OCI-LY3 (cell line): ENCODE measurements around the gene CRIP3.

Source experiments
- H2AFZ ChIP-seq: fragments of 200-600, 300-600 bp; shearing (Covaris generic); 2 replicates; pipeline ENCODE4 v1.6.0; 2014; ENCODE audit warnings: antibody characterized with exemption, low read depth, low read length
- H3K27ac ChIP-seq: fragments of 200-600, 300-600 bp; sonication (generic); 2 replicates; pipeline ENCODE4 v1.5.1; 2014; ENCODE audit warnings: mild to moderate bottlenecking, low read length, moderate library complexity, mixed read lengths
- H3K27me3 ChIP-seq: fragments of 200-600, 300-600 bp; sonication (generic); 2 replicates; pipeline ENCODE4 v1.6.1; 2014; ENCODE audit warnings: low read depth, low read length, mixed read lengths
- H3K36me3 ChIP-seq: fragments of 200-600, 300-600 bp; sonication (generic); replicated peaks from 2 replicates; pipeline ENCODE3; 2014; ENCODE audit warnings: low read depth, low read length, mixed read lengths
- H3K4me1 ChIP-seq: fragments of 300-600, 200-600 bp; sonication (generic); 2 replicates; pipeline ENCODE4 v1.6.1; 2014; ENCODE audit warnings: low read length, mixed read lengths
- H3K4me2 ChIP-seq: fragments of 200-600, 300-600 bp; sonication (generic); 2 replicates; pipeline ENCODE4 v1.6.1; 2014; ENCODE audit warnings: low read length, mixed read lengths
- H3K4me3 ChIP-seq: fragments of 300-600, 200-600 bp; sonication (generic); 2 replicates; pipeline ENCODE4 v1.5.1; 2014; ENCODE audit warnings: antibody characterized with exemption, mild to moderate bottlenecking, low read length, moderate library complexity
- H3K79me2 ChIP-seq: fragments of 300-600, 200-600 bp; shearing (Covaris generic); 2 replicates; pipeline ENCODE4 v1.6.1; 2014; ENCODE audit warnings: mild to moderate bottlenecking, low read length, mixed read lengths
- H3K9ac ChIP-seq: fragments of 300-600, 200-600 bp; shearing (Covaris generic); 2 replicates; pipeline ENCODE4 v1.6.0; 2014; ENCODE audit warnings: mild to moderate bottlenecking, low read length, moderate library complexity
- H3K9me3 ChIP-seq: fragments of 200-600, 300-600 bp; shearing (Covaris generic); 2 replicates; pipeline ENCODE4 v1.6.1; 2014; ENCODE audit warnings: low read length, mixed read lengths; ENCODE audit not compliant: insufficient read depth
- H4K20me1 ChIP-seq: fragments of 200-600, 300-600 bp; sonication (generic); 2 replicates; pipeline ENCODE4 v1.6.1; 2016; ENCODE audit warnings: low read length, mixed read lengths; ENCODE audit not compliant: insufficient read depth
- CTCF ChIP-seq: fragments of 200-600, 300-600 bp; sonication (generic); IDR thresholded peaks from 2 replicates; pipeline ENCODE4 v1.5.1; 2014; ENCODE audit warnings: antibody characterized with exemption, low read length, low read depth
- EZH2phosphoT487 ChIP-seq: fragments of 200-600 bp; shearing (Covaris generic); IDR thresholded peaks from 2 replicates; pipeline ENCODE4 v1.6.1; 2018; ENCODE audit warnings: antibody characterized with exemption, mixed run types, low read depth

The CRIP3 gene

GRCh38 chr6:43311666-43312065 is 3.0 kb upstream of the CRIP3 start:
- H3K4me1 ChIP-seq: peaks cover 70% of the 10 kb centered on the region
- H3K36me3 ChIP-seq: peaks cover 16% of the 10 kb centered on the region
- TF ChIP-seq CTCF (no peak), EZH2phosphoT487 (no peak)
- no peaks in the 10 kb centered on the region for H3K27me3 ChIP-seq
- no peak overlapping the region for H3K27ac ChIP-seq
- H3K9ac ChIP-seq: no peak overlapping the region
- no peak overlapping the region for H3K4me2 ChIP-seq
- no peaks in the 10 kb centered on the region for H3K79me2 ChIP-seq
- H3K4me3 ChIP-seq: no peak overlapping the region
- no peaks in the 10 kb centered on the region for H4K20me1 ChIP-seq
- no peaks in the 10 kb centered on the region for H3K9me3 ChIP-seq
- H2AFZ ChIP-seq: no peak overlapping the region

GRCh38 chr6:43310624-43311023 is 2.0 kb upstream of the CRIP3 start:
- H3K9ac ChIP-seq: no peak overlapping the region
- H3K36me3 ChIP-seq: peaks cover 12% of the 10 kb centered on the region
- H3K4me1 ChIP-seq: peaks cover 62% of the 10 kb centered on the region
- H2AFZ ChIP-seq: no peak overlapping the region
- no peaks in the 10 kb centered on the region for H4K20me1 ChIP-seq
- H3K4me2 ChIP-seq: peak overlapping the region; percentile 52
- peak overlapping the region; percentile 11; the same call in 1 of the 2 replicates for H3K4me3 ChIP-seq
- no peaks in the 10 kb centered on the region for H3K27me3 ChIP-seq
- no peaks in the 10 kb centered on the region for H3K9me3 ChIP-seq
- no peak for TF ChIP-seq CTCF
- no peak for TF ChIP-seq EZH2phosphoT487
- peak overlapping the region; percentile 50 for H3K27ac ChIP-seq
- H3K79me2 ChIP-seq: no peaks in the 10 kb centered on the region

- H3K36me3 ChIP-seq: peaks cover 12% of the 10 kb centered on the region
- H3K4me3 ChIP-seq: peak overlapping the region; percentile 11; the same call in 1 of the 2 replicates
- H4K20me1 ChIP-seq: no peaks in the 10 kb centered on the region
- H3K9ac ChIP-seq: no peak overlapping the region
- no peaks in the 10 kb centered on the region for H3K9me3 ChIP-seq
- no peaks in the 10 kb centered on the region for H3K27me3 ChIP-seq
- peak overlapping the region; percentile 50 for H3K27ac ChIP-seq
- peaks cover 62% of the 10 kb centered on the region for H3K4me1 ChIP-seq
- TF ChIP-seq EZH2phosphoT487: no peak
- TF ChIP-seq CTCF: no peak
- peak overlapping the region; percentile 52 for H3K4me2 ChIP-seq
- no peaks in the 10 kb centered on the region for H3K79me2 ChIP-seq
- H2AFZ ChIP-seq: no peak overlapping the region
Measured at GRCh38 chr6:43310134-43310533, 1.5 kb upstream of the CRIP3 start.

GRCh38 chr6:43308990-43309477 is 408 bp upstream of the CRIP3 start:
- peak overlapping the region; percentile 32 for H3K27ac ChIP-seq
- peak overlapping the region; percentile 80 for H3K4me3 ChIP-seq
- H3K9me3 ChIP-seq: no peaks in the 10 kb centered on the region
- H2AFZ ChIP-seq: peak overlapping the region; percentile 90
- H4K20me1 ChIP-seq: no peaks in the 10 kb centered on the region
- peaks cover 59% of the 10 kb centered on the region for H3K4me1 ChIP-seq
- no peaks in the 10 kb centered on the region for H3K27me3 ChIP-seq
- peak overlapping the region; percentile 95 for H3K4me2 ChIP-seq
- peaks cover 9% of the 10 kb centered on the region for H3K36me3 ChIP-seq
- H3K79me2 ChIP-seq: no peaks in the 10 kb centered on the region
- H3K9ac ChIP-seq: peak overlapping the region; percentile 79
- TF ChIP-seq EZH2phosphoT487: no peak
- TF ChIP-seq CTCF: no peak
